ENCODE measurements around the gene MAP4K1. TPM values are rescaled to one million over a fixed set of nuclear protein-coding genes. Genes with fewer than 3 reads are reported as not detected.
"Not testable (repeated sequence)": the region's sequence is repeated elsewhere in the genome, so short reads cannot be mapped to it uniquely, and the experiment has no call there.

The MAP4K1 gene
- total and polyA plus RNA-seq, 5 experiments from 2014 or later, result 85.0 to 228 (median 113) TPM

GRCh38 chr19:38616265-38616664, 1.5 kb downstream of the MAP4K1 start:
- no peak for ATAC-seq
- DNase-seq, result no peak
- Mint-ChIP-seq H3K9me3 (no peaks in the 10 kb centered on the region), H3K27me3 (no peaks in the 10 kb centered on the region), H3K4me3 (peak overlapping the region; percentile 97 to 100 (median 99)), H3K4me1 (peaks cover 38 to 68% (median 55%) of the 10 kb centered on the region in 4 donors), H3K36me3 (peaks cover 9 to 60% (median 12%) of the 10 kb centered on the region in 3 donors), H3K27ac (peak overlapping the region; percentile 93 to 100 (median 99))
- POLR2A ChIA-PET, result interaction anchor here (0.6 kb wide), 1 partner anchor 19 kb away, joined by 3 read pairs; no protein-coding TSS in a partner anchor

GRCh38 chr19:38615007-38615581, 2.7 kb downstream of the MAP4K1 start:
- H3K9me3 Mint-ChIP-seq, result no peaks in the 10 kb centered on the region
- peaks cover 38 to 70% (median 52%) of the 10 kb centered on the region in 4 donors for H3K4me1 Mint-ChIP-seq
- H3K36me3 Mint-ChIP-seq, result peaks cover 9 to 64% (median 18%) of the 10 kb centered on the region in 3 donors
- ATAC-seq (no peak), DNase-seq (no peak)
- no peaks in the 10 kb centered on the region for H3K27me3 Mint-ChIP-seq
- peak overlapping the region; percentile 75 to 100 (median 82) for H3K27ac Mint-ChIP-seq
- POLR2A ChIA-PET, result interaction anchor here (0.7 kb wide), 2 partner anchors 95 to 1699 kb away, joined by 5 to 7 read pairs; no protein-coding TSS in a partner anchor
- H3K4me3 Mint-ChIP-seq, result peak overlapping the region in 9 of 10 donors; percentile 57 to 97 (median 79)

GRCh38 chr19:38614289-38614688, 3.5 kb downstream of the MAP4K1 start:
- H3K9me3 Mint-ChIP-seq, result no peaks in the 10 kb centered on the region
- ATAC-seq (no peak), DNase-seq (no peak)
- no peak overlapping the region for H3K4me3 Mint-ChIP-seq
- H3K4me1 Mint-ChIP-seq, result peaks cover 34 to 62% (median 45%) of the 10 kb centered on the region in 4 donors
- no peaks in the 10 kb centered on the region for H3K27me3 Mint-ChIP-seq
- H3K27ac Mint-ChIP-seq, result no peak overlapping the region
- peaks cover 9 to 69% (median 18%) of the 10 kb centered on the region in 3 donors for H3K36me3 Mint-ChIP-seq
- POLR2A ChIA-PET, result no interaction called here

- H3K9me3 Mint-ChIP-seq, result no peaks in the 10 kb centered on the region
- H3K4me3 Mint-ChIP-seq, result no peak overlapping the region
- ATAC-seq (no peak), DNase-seq (no peak)
- H3K27me3 Mint-ChIP-seq, result no peaks in the 10 kb centered on the region
- POLR2A ChIA-PET, result interaction anchor here (0.5 kb wide), 1 partner anchor 190 kb away, joined by 3 read pairs; no protein-coding TSS in a partner anchor
- peaks cover 0 to 5% (median 4%) of the 10 kb centered on the region in 4 donors for H3K4me1 Mint-ChIP-seq
- H3K36me3 Mint-ChIP-seq, result peaks cover 0 to 73% (median 6%) of the 10 kb centered on the region in 3 donors
- H3K27ac Mint-ChIP-seq, result peak overlapping the region in 2 of 10 donors; percentile 51 to 56
Observed at GRCh38 chr19:38606131-38606530, 11.6 kb downstream of the MAP4K1 start.

- H3K27me3 Mint-ChIP-seq, ATAC-seq, DNase-seq, H3K9me3 Mint-ChIP-seq, H3K4me3 Mint-ChIP-seq, H3K4me1 Mint-ChIP-seq, POLR2A ChIA-PET, H3K27ac Mint-ChIP-seq: not testable (repeated sequence)
- peaks cover 0 to 57% (median 5%) of the 10 kb centered on the region in 3 donors for H3K36me3 Mint-ChIP-seq
Observed at GRCh38 chr19:38602856-38603255, 14.9 kb downstream of the MAP4K1 start.

GRCh38 chr19:38599722-38600121, 18.0 kb downstream of the MAP4K1 start:
- peak overlapping the region in 2 of 10 donors; percentile 20 to 66 for H3K27ac Mint-ChIP-seq
- H3K27me3 Mint-ChIP-seq, result no peaks in the 10 kb centered on the region
- ATAC-seq, result no peak

GRCh38 chr19:38597075-38597474, 20.7 kb downstream of the MAP4K1 start:
- no peaks in the 10 kb centered on the region for H3K27me3 Mint-ChIP-seq
- H3K9me3 Mint-ChIP-seq, result no peaks in the 10 kb centered on the region
- no peak for ATAC-seq
- H3K27ac Mint-ChIP-seq, result peak overlapping the region in 2 of 10 donors; percentile 22 to 37
- POLR2A ChIA-PET, result no interaction called here
- no peak overlapping the region for H3K4me3 Mint-ChIP-seq
- H3K36me3 Mint-ChIP-seq, result peaks cover 0 to 69% (median 9%) of the 10 kb centered on the region in 3 donors
- no peak for DNase-seq
- H3K4me1 Mint-ChIP-seq, result peaks cover 0 to 5% (median 2%) of the 10 kb centered on the region in 4 donors

More at GRCh38 chr19:38599722-38600121, 18.0 kb downstream of the MAP4K1 start:
- Mint-ChIP-seq H3K4me3 (no peak overlapping the region), H3K36me3 (peaks cover 0 to 57% (median 5%) of the 10 kb centered on the region in 3 donors), H3K4me1 (peaks cover 0 to 5% (median 2%) of the 10 kb centered on the region in 4 donors), H3K9me3 (no peaks in the 10 kb centered on the region)
- no peak for DNase-seq
- POLR2A ChIA-PET, result interaction anchor here (2.0 kb wide), 1 partner anchor 18 kb away, joined by 7 read pairs; the partner anchor contains the start of genes EIF3K and MAP4K1

- POLR2A ChIA-PET, result interaction anchor here (1.1 kb wide), 1 partner anchor 38 kb away, joined by 3 read pairs; no protein-coding TSS in a partner anchor
Observed at GRCh38 chr19:38596057-38596981, 21.4 kb downstream of the MAP4K1 start.

GRCh38 chr19:38592940-38593339, 24.8 kb downstream of the MAP4K1 start:
- Mint-ChIP-seq H3K27me3 (no peaks in the 10 kb centered on the region), H3K4me1 (peaks cover 0 to 2% (median under 1%) of the 10 kb centered on the region in 4 donors), H3K4me3 (no peak overlapping the region), H3K27ac (no peak overlapping the region), H3K9me3 (no peaks in the 10 kb centered on the region), H3K36me3 (peaks cover 2 to 85% (median 5%) of the 10 kb centered on the region in 3 donors)
- DNase-seq (no peak), ATAC-seq (no peak)
- POLR2A ChIA-PET, result interaction anchor here (1.9 kb wide), 1 partner anchor 25 kb away, joined by 5 read pairs; the partner anchor contains the start of genes EIF3K and MAP4K1

More at GRCh38 chr19:38596057-38596981, 21.4 kb downstream of the MAP4K1 start:
- no peak overlapping the region for H3K4me3 Mint-ChIP-seq
- DNase-seq (peak in 1 of 10 donors; percentile 2), ATAC-seq (no peak)
- peaks cover 0 to 5% (median 2%) of the 10 kb centered on the region in 4 donors for H3K4me1 Mint-ChIP-seq
- no peaks in the 10 kb centered on the region for H3K27me3 Mint-ChIP-seq
- H3K9me3 Mint-ChIP-seq, result no peaks in the 10 kb centered on the region
- H3K27ac Mint-ChIP-seq, result peak overlapping the region in 1 of 10 donors; percentile 65
- peaks cover 0 to 72% (median 9%) of the 10 kb centered on the region in 3 donors for H3K36me3 Mint-ChIP-seq

- no peaks in the 10 kb centered on the region for H3K9me3 Mint-ChIP-seq
- DNase-seq (no peak), ATAC-seq (no peak)
- no peaks in the 10 kb centered on the region for H3K27me3 Mint-ChIP-seq
- H3K4me1 Mint-ChIP-seq, result peaks cover 0 to 7% (median 5%) of the 10 kb centered on the region in 4 donors
- POLR2A ChIA-PET, result interaction anchor here (0.6 kb wide), 1 partner anchor 910 kb away, joined by 3 read pairs; no protein-coding TSS in a partner anchor
- no peak overlapping the region for H3K4me3 Mint-ChIP-seq
- H3K36me3 Mint-ChIP-seq, result peaks cover 5 to 55% (median 8%) of the 10 kb centered on the region in 3 donors
- peak overlapping the region in 2 of 10 donors; percentile 1 to 60 for H3K27ac Mint-ChIP-seq
Observed at GRCh38 chr19:38588041-38588440, 29.7 kb downstream of the MAP4K1 start.

- H3K9me3 Mint-ChIP-seq, result no peaks in the 10 kb centered on the region
- no peak for ATAC-seq
- H3K27ac Mint-ChIP-seq, result peak overlapping the region in 3 of 10 donors; percentile 1 to 60 (median 4)
- no peak overlapping the region for H3K4me3 Mint-ChIP-seq
- H3K4me1 Mint-ChIP-seq, result peaks cover 0 to 7% (median 5%) of the 10 kb centered on the region in 4 donors
- H3K27me3 Mint-ChIP-seq, result no peaks in the 10 kb centered on the region
- no peak for DNase-seq
- H3K36me3 Mint-ChIP-seq, result peaks cover 5 to 50% (median 8%) of the 10 kb centered on the region in 3 donors
- POLR2A ChIA-PET, result interaction anchor here (0.6 to 1.0 kb wide), 2 partner anchors 14 to 910 kb away, joined by 3 read pairs; no protein-coding TSS in a partner anchor
Observed at GRCh38 chr19:38587562-38587961, 30.2 kb downstream of the MAP4K1 start.

- Mint-ChIP-seq H3K27ac (peak overlapping the region in 1 of 10 donors; percentile 82), H3K27me3 (no peaks in the 10 kb centered on the region)
- POLR2A ChIA-PET, result no interaction called here
Observed at GRCh38 chr19:38583985-38584305, 33.8 kb downstream of the MAP4K1 start.

More at GRCh38 chr19:38583985-38584305, 33.8 kb downstream of the MAP4K1 start:
- H3K36me3 Mint-ChIP-seq, result peaks cover 5 to 22% (median 8%) of the 10 kb centered on the region in 3 donors
- no peaks in the 10 kb centered on the region for H3K9me3 Mint-ChIP-seq
- ATAC-seq (no peak), DNase-seq (no peak)
- H3K4me3 Mint-ChIP-seq, result no peak overlapping the region
- peaks cover 6 to 9% (median 7%) of the 10 kb centered on the region in 4 donors for H3K4me1 Mint-ChIP-seq

Measured in naive thymus-derived CD8-positive, alpha-beta T cell (primary cell).